ENCODE results near the gene MST1R.

DNA sequence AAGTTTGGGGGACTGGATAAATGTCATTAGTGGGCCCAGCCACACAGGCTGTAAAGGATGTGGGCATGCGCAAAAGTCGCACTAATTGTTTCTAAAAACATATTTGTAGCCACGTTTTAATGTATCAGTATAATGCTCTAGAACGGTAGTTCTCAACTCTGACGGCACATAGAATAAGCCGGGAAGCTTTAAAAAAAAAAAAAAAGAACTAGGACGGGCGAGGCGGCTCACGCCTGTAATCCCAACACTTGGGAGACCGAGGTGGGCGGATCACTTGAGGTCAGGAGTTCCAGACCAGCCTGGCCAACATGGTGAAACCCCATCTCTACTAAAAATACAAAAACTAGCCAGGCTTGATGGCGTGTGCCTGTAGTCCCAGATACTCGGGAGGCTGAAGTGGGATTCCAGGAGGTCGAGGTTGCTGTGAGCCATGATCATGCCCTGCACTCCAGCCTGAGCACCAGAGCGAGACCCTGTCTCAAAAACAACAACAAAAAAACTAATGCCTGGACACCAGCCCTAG, 26.6 kb upstream of the MST1R start:
- TF ChIP-seq, protein P1, sequence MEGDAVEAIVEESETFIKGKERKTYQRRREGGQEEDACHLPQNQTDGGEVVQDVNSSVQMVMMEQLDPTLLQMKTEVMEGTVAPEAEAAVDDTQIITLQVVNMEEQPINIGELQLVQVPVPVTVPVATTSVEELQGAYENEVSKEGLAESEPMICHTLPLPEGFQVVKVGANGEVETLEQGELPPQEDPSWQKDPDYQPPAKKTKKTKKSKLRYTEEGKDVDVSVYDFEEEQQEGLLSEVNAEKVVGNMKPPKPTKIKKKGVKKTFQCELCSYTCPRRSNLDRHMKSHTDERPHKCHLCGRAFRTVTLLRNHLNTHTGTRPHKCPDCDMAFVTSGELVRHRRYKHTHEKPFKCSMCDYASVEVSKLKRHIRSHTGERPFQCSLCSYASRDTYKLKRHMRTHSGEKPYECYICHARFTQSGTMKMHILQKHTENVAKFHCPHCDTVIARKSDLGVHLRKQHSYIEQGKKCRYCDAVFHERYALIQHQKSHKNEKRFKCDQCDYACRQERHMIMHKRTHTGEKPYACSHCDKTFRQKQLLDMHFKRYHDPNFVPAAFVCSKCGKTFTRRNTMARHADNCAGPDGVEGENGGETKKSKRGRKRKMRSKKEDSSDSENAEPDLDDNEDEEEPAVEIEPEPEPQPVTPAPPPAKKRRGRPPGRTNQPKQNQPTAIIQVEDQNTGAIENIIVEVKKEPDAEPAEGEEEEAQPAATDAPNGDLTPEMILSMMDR (IDR thresholded peaks at IDR 0.05): no peak
- no peak for TF ChIP-seq ZFX (IDR thresholded peaks at IDR 0.05; ENCODE audit: borderline replicate concordance)
